ENCODE results near the gene IQGAP2. TPM values are rescaled to one million over a fixed set of nuclear protein-coding genes. Genes with fewer than 3 reads are reported as not detected.

IQGAP2 gene
- total and polyA plus RNA-seq, 5 donors, result 3.0 to 9.2 (median 6.2) TPM

DNA sequence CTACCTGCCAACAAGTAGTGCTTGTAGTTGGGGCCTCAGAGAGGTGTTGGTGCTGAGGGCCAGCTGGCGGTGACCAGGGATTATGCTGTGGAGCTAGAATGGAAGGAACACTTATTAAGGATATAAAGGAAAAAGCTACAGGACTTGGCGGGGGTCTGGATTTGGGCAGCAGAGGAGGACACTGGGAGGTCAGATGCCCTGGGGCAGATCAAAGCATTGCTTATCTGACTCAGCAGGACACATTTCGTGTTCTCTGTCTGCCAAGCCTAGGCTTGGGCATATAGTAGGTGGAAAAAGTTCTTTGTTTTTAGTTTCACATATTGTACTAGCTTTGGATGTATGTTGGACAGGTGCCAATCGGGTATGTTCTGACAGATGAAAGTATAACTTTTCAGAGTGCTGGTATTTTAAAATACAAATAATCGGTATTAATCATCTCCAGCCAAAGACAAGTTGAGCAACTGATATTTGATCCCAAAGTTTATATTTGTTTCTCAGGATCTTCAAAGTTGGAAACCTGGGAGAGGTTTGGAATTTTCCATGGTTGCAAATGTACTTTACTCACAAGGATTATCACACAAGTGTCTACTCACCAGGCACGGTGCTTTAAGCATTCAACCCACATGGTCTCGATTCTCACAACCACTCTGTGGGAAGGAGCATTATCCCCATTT is 69.4 kb downstream of the IQGAP2 start:
- 87% methylated on average over 7 of the region's 7 CpGs for WGBS
- Histone ChIP-seq H3K27ac (ENCODE audit: low read length) (no peak overlapping the region), H3K4me1 (ENCODE audit: control insufficient read depth, insufficient read depth, low read length) (no peaks in the 10 kb centered on the region), H3K27me3 (ENCODE audit: control insufficient read depth, insufficient read depth) (no peaks in the 10 kb centered on the region), H3K9me3 (ENCODE audit: control insufficient read depth, low read length) (no peaks in the 10 kb centered on the region), H3K4me3 (ENCODE audit: low read length) (no peak overlapping the region)
- ATAC-seq (no peak), DNase-seq (no peak)
- intact Hi-C loops (cut with DNase I), result no loop called here

DNA sequence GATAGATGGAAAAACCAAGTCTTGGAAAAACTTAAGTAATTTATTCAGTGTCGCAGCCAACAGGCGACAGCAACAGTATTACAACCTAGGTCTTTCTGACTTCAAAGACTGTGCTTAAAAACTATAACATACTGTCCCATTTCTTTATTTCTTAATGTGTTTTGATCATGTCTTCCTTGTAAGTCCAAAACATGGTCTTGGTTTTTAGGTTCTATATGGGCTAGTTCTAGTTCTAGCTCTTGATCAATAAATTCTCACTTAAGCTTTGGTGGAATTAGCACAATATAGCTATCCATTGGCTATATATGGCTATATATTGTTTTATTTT is 69.9 kb downstream of the IQGAP2 start:
- Histone ChIP-seq H3K4me3 (ENCODE audit: low read length) (no peak overlapping the region), H3K9me3 (ENCODE audit: control insufficient read depth, low read length) (no peaks in the 10 kb centered on the region), H3K27ac (ENCODE audit: low read length) (no peak overlapping the region), H3K4me1 (ENCODE audit: control insufficient read depth, insufficient read depth, low read length) (no peaks in the 10 kb centered on the region), H3K27me3 (ENCODE audit: control insufficient read depth, insufficient read depth) (no peaks in the 10 kb centered on the region)
- 95% methylated on average over 2 of the region's 2 CpGs for WGBS
- no peak for ATAC-seq
- DNase-seq, result no peak
- intact Hi-C loops (cut with DNase I), result no loop called here

DNA sequence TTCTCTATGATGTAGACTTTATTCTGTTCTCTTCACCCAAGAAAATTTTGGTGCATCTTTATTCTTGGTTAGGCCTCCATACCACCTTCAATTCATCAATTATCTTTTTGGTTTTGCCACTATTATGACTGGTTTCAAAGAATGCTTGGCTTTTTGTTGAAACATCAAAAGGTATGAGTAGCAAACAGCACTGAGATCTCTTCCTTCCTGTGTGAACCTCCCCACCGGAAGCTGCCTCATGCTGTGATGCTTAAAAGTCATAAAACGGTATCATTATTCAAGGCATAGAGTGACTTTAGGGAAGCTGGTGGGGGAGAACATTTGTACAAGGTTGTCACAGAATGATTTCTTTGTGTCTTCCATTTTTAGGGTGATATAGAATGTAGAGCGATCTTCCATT is 70.6 kb downstream of the IQGAP2 start:
- ATAC-seq (no peak), DNase-seq (no peak)
- WGBS, result 67% methylated on average over 3 of the region's 3 CpGs
- H3K27me3 ChIP-seq (ENCODE audit: control insufficient read depth, insufficient read depth), result no peaks in the 10 kb centered on the region
- H3K9me3 ChIP-seq (ENCODE audit: control insufficient read depth, low read length), result no peaks in the 10 kb centered on the region
- no peak overlapping the region for H3K4me3 ChIP-seq (ENCODE audit: low read length)
- intact Hi-C loops (cut with DNase I), result no loop called here
- no peaks in the 10 kb centered on the region for H3K4me1 ChIP-seq (ENCODE audit: control insufficient read depth, insufficient read depth, low read length)
- H3K27ac ChIP-seq (ENCODE audit: low read length), result no peak overlapping the region

DNA sequence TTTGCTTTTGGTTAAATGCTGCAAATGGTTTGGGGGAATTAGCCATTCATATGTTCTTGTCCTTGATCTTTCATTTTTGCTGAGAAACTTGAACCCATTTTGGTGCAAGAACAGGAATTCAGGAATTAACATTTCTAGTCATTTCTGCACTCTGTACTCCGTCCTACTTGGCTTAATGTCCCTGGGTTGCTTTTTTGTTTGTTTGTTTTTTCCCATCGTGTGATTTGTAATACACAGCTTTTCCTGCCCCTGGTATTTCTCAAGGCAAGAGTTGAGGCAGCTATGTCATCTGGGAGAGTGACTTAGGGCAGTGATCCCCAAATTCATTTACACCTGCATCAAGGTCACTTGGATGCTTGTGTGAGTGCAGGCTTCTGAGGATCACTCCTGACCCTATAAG is 71.3 kb downstream of the IQGAP2 start:
- no peak for DNase-seq
- Histone ChIP-seq H3K4me3 (ENCODE audit: low read length) (no peak overlapping the region), H3K4me1 (ENCODE audit: control insufficient read depth, insufficient read depth, low read length) (no peaks in the 10 kb centered on the region), H3K27ac (ENCODE audit: low read length) (no peak overlapping the region), H3K27me3 (ENCODE audit: control insufficient read depth, insufficient read depth) (no peaks in the 10 kb centered on the region), H3K9me3 (ENCODE audit: control insufficient read depth, low read length) (no peaks in the 10 kb centered on the region)
- intact Hi-C loops (cut with DNase I), result no loop called here
- 68% methylated on average over 2 of the region's 2 CpGs for WGBS
- ATAC-seq, result no peak

DNA sequence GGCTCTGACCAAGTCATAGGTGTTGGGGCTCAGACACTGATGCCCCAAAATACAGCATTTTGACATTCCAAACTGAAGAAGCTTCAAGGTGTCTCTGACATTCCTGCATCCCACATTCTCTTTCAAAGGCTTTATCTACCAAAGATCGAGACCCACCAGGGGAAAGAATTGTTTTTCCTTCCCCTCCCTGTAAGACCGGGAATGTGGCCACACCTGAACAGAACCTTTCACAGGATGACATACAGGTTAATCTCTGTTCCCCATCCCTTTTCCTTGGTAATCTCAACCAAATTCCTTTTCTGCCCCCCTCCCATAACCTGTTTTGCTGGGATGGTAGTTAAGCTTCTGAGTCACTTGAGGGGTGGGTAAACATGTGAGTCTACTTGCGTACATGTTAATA is 72.3 kb downstream of the IQGAP2 start:
- 85% methylated on average over 3 of the region's 3 CpGs for WGBS

DNA sequence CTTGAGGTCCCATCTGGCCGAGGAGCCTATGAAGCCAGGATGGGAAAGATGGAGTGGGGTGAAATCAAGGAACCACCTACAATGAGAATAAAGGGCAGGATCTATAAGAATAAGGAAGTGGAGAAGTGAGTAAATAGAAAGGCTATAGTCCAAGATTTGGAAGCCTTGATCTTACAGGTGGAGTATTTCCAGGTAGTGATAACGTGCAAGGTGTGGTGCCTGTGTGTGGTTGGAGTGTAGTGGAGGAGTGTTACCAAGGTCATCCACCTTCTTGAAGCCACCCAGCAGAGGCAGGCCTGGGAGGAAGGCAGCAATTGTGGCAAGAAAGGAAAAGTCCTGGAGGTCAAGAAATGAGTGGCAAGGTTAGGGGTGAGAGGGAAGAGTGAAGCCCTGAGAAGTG is 72.9 kb downstream of the IQGAP2 start:
- Histone ChIP-seq H3K4me1 (ENCODE audit: control insufficient read depth, insufficient read depth, low read length) (no peaks in the 10 kb centered on the region), H3K27ac (ENCODE audit: low read length) (no peak overlapping the region), H3K9me3 (ENCODE audit: control insufficient read depth, low read length) (no peaks in the 10 kb centered on the region), H3K4me3 (ENCODE audit: low read length) (no peak overlapping the region), H3K27me3 (ENCODE audit: control insufficient read depth, insufficient read depth) (no peaks in the 10 kb centered on the region)
- no peak for ATAC-seq
- DNase-seq, result no peak
- intact Hi-C loops (cut with DNase I), result no loop called here
- 87% methylated on average over 2 of the region's 2 CpGs for WGBS

More for the DNA sequence above, 72.3 kb downstream of the IQGAP2 start:
- no peak for ATAC-seq
- Histone ChIP-seq H3K4me1 (ENCODE audit: control insufficient read depth, insufficient read depth, low read length) (no peaks in the 10 kb centered on the region), H3K9me3 (ENCODE audit: control insufficient read depth, low read length) (no peaks in the 10 kb centered on the region), H3K27me3 (ENCODE audit: control insufficient read depth, insufficient read depth) (no peaks in the 10 kb centered on the region), H3K4me3 (ENCODE audit: low read length) (no peak overlapping the region), H3K27ac (ENCODE audit: low read length) (no peak overlapping the region)
- intact Hi-C loops (cut with DNase I), result no loop called here
- no peak for DNase-seq

DNA sequence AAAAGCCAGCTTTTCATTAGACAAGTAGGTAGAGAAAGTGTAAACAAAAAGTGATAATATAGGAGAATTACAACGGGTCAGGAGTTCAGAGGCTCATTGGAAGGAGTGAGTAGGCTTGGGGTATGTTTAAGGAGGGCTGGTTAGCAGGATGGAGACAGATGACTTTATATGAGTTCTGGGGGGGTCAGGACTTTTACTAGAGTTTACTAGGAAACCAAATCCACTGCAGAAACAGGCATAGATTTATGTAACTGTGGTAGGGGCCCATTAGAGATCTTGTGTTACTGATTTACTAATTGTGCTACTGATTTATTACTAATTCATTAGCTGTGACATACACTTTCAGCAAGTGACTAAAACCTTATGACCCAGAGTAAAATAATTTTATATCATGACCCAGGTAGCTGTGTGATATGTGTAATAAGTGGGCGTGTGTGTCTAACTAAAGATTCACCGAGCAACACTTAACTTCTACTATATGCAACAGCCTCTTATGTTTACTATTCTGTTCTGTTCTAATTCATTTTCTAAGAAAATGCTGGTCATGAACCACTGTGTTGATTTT is 73.5 kb downstream of the IQGAP2 start:
- 77% methylated on average over 3 of the region's 3 CpGs for WGBS
- no peaks in the 10 kb centered on the region for H3K9me3 ChIP-seq (ENCODE audit: control insufficient read depth, low read length)
- no peak for ATAC-seq
- intact Hi-C loops (cut with DNase I), result no loop called here
- no peak overlapping the region for H3K4me3 ChIP-seq (ENCODE audit: low read length)
- no peaks in the 10 kb centered on the region for H3K4me1 ChIP-seq (ENCODE audit: control insufficient read depth, insufficient read depth, low read length)
- H3K27ac ChIP-seq (ENCODE audit: low read length), result no peak overlapping the region
- H3K27me3 ChIP-seq (ENCODE audit: control insufficient read depth, insufficient read depth), result no peaks in the 10 kb centered on the region
- DNase-seq, result no peak

DNA sequence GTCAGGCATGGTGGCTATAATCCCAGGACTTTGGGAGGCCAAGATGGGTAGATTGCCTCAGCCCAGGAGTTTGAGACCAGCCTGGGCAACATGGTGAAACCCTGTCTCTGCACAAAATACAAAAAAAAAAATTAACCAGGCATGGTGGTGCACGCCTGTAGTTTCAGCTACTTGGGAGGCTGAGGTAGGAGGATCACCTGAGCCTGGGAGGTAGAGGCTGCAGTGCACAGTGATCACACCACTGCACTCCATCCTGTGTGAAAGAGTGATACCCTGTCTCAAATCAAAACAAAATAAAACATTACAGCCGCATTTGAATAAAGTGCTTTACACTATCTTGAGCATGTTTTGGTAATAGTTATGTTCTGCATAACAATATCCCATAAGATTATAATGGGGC is 74.0 kb downstream of the IQGAP2 start:
- intact Hi-C loops (cut with DNase I), result no loop called here
- Histone ChIP-seq H3K4me3 (ENCODE audit: low read length) (no peak overlapping the region), H3K9me3 (ENCODE audit: control insufficient read depth, low read length) (no peaks in the 10 kb centered on the region), H3K4me1 (ENCODE audit: control insufficient read depth, insufficient read depth, low read length) (no peaks in the 10 kb centered on the region), H3K27ac (ENCODE audit: low read length) (no peak overlapping the region), H3K27me3 (ENCODE audit: control insufficient read depth, insufficient read depth) (no peaks in the 10 kb centered on the region)
- 92% methylated on average over 2 of the region's 2 CpGs for WGBS
- DNase-seq (no peak), ATAC-seq (no peak)

DNA sequence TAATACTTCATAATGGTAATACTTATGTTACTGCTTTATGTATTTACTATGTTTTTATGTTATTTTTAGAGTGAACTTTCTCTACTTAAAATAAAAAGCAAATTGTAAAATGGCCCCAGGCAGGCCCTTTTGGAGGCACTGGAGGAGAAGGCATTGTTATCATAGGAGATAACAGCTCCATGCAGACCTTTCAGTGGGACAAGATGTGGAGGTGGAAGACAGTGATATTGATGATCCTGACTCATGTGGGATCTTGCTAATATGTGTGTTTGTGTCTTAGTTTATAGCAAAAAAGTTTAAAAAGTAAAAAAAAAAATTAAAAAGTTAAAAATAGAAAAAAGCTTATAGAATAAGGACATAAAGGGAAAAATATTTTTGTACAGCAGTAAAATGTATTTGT is 74.5 kb downstream of the IQGAP2 start:
- Histone ChIP-seq H3K4me3 (ENCODE audit: low read length) (no peak overlapping the region), H3K4me1 (ENCODE audit: control insufficient read depth, insufficient read depth, low read length) (no peaks in the 10 kb centered on the region), H3K27me3 (ENCODE audit: control insufficient read depth, insufficient read depth) (no peaks in the 10 kb centered on the region), H3K9me3 (ENCODE audit: control insufficient read depth, low read length) (no peaks in the 10 kb centered on the region), H3K27ac (ENCODE audit: low read length) (no peak overlapping the region)
- ATAC-seq (no peak), DNase-seq (no peak)
- intact Hi-C loops (cut with DNase I), result no loop called here

DNA sequence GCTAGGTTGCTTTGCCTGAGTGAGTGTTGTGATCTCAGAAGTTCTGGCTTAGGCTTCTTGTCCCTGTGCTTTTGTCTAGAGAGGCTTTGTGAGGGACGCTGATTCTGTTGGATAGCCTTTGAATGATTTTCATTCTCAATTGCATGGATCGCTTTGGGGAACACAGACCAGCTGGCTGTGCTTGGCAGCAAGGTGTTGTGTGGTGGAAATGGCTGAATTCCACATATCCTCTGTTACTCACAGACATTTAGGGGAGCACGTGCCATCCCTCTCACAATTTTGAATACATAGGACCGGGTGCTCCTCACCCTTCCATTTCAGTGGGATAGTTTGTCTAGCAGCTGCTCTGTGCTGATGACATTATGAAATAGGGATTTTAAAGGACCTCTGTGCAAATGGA is 76.2 kb downstream of the IQGAP2 start:
- WGBS, result 92% methylated on average over 4 of the region's 4 CpGs
- no peaks in the 10 kb centered on the region for H3K9me3 ChIP-seq (ENCODE audit: control insufficient read depth, low read length)
- H3K4me3 ChIP-seq (ENCODE audit: low read length), result no peak overlapping the region
- intact Hi-C loops (cut with DNase I), result no loop called here
- no peak for DNase-seq
- H3K27me3 ChIP-seq (ENCODE audit: control insufficient read depth, insufficient read depth), result no peaks in the 10 kb centered on the region
- H3K4me1 ChIP-seq (ENCODE audit: control insufficient read depth, insufficient read depth, low read length), result no peaks in the 10 kb centered on the region
- ATAC-seq, result no peak
- no peak overlapping the region for H3K27ac ChIP-seq (ENCODE audit: low read length)

DNA sequence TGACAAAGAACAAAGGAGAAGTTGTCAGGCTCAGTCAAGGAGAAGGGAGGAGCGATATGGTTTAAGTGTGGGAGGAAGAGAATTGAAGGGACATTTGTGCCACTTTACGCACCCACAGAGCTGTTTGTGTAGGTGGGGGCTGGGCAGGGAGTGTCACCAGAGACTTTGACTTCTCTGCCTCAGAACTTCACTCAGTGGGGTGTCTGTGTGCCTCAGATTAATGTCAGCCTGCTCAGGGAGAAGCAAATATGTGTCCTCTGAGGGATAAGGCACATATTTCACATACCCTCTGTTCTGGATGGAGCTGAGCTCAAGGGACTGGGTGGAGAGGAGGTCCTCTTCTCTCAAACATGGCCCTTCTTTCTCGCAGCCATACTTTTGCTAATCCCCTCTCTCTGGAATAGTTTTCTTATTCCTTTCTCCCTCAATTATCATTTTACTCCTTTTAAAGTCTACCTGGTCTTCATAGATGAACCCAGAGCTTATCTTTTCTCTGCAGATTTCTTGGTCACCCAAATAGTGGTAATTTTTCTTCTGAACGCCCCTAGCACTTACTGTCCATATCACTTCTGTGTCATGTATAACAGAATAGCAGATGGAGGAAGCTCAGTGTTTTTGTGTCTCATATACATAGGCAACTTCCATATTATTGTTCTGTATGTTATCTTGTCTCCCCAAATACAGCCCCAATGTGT is 77.0 kb downstream of the IQGAP2 start:
- intact Hi-C loops (cut with DNase I), result no loop called here
- Histone ChIP-seq H3K4me3 (ENCODE audit: low read length) (no peak overlapping the region), H3K9me3 (ENCODE audit: control insufficient read depth, low read length) (no peaks in the 10 kb centered on the region), H3K4me1 (ENCODE audit: control insufficient read depth, insufficient read depth, low read length) (no peaks in the 10 kb centered on the region), H3K27me3 (ENCODE audit: control insufficient read depth, insufficient read depth) (no peaks in the 10 kb centered on the region), H3K27ac (ENCODE audit: low read length) (no peak overlapping the region)
- 73% methylated on average over 4 of the region's 4 CpGs for WGBS
- no peak for DNase-seq
- no peak for ATAC-seq
